PC-9 (cell line): ENCODE results near the gene SHH.

Experiments
- EZH2 ChIP-seq: fragments of 200-600 bp; sonication (generic); IDR thresholded peaks from 2 replicates; pipeline ENCODE4 v1.8.0; 2017; ENCODE audit warnings: antibody characterized with exemption, low read depth
- TF ChIP-seq, protein P1 (sequence below): fragments of 200-600 bp; sonication (generic); conservative IDR thresholded peaks from 2 replicates; pipeline ENCODE4 v1.6.1; 2017; ENCODE audit warnings: mixed run types, antibody characterized with exemption, mild to moderate bottlenecking, moderate library complexity

DNA sequence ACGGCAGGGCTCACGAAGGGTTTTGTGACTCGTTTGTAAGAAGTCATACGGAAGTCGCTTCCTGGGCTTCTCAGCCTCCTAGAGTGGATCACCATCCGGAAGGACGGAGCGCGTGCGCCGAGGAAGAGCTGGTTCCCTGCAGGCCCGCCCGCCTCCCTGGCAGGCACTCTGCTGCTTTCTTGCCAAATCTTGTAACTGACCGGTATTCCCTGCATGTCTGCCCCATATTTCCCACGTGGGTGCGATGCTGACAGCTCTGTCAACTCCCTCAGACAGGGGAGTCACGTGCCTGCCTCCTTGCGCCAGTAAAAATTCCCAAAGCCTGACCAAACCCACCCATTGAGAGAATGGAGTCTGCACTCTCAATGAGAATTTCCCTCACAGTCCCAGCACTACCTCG lies 12.7 kb downstream of the SHH start:
- TF ChIP-seq, protein P1, sequence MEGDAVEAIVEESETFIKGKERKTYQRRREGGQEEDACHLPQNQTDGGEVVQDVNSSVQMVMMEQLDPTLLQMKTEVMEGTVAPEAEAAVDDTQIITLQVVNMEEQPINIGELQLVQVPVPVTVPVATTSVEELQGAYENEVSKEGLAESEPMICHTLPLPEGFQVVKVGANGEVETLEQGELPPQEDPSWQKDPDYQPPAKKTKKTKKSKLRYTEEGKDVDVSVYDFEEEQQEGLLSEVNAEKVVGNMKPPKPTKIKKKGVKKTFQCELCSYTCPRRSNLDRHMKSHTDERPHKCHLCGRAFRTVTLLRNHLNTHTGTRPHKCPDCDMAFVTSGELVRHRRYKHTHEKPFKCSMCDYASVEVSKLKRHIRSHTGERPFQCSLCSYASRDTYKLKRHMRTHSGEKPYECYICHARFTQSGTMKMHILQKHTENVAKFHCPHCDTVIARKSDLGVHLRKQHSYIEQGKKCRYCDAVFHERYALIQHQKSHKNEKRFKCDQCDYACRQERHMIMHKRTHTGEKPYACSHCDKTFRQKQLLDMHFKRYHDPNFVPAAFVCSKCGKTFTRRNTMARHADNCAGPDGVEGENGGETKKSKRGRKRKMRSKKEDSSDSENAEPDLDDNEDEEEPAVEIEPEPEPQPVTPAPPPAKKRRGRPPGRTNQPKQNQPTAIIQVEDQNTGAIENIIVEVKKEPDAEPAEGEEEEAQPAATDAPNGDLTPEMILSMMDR: no peak
- no peak for TF ChIP-seq EZH2
